Hematopoietic multipotent progenitor cell treated with erythropoietin and hydrocortisone succinate and interleukin-3 and kit ligand, for 4 days (in vitro differentiated cells): ENCODE results near the gene CD96.
"Not testable (repeated sequence)": the region's sequence is repeated elsewhere in the genome, so short reads cannot be mapped to it uniquely, and the experiment has no call there.

ENCODE experiments used
- DNase-seq: peaks from one replicate; pipeline ENCODE4 v3.0.0-alpha.2; 2015

The CD96 gene

GRCh38 chr3:111561902-111562301 is 19.9 kb downstream of the CD96 start:
- not testable (repeated sequence) for DNase-seq

- no peak for DNase-seq
Measured at GRCh38 chr3:111566844-111567243, 24.8 kb downstream of the CD96 start.

- DNase-seq, result no peak
Measured at GRCh38 chr3:111568355-111568754, 26.4 kb downstream of the CD96 start.

- no peak for DNase-seq
Measured at GRCh38 chr3:111568911-111569310, 26.9 kb downstream of the CD96 start.

- DNase-seq, result no peak
Measured at GRCh38 chr3:111570404-111571030, 28.5 kb downstream of the CD96 start.

GRCh38 chr3:111571282-111571681 is 29.3 kb downstream of the CD96 start:
- no peak for DNase-seq

GRCh38 chr3:111571907-111572460 is 30.0 kb downstream of the CD96 start:
- no peak for DNase-seq

GRCh38 chr3:111577113-111577512 is 35.1 kb downstream of the CD96 start:
- no peak for DNase-seq

GRCh38 chr3:111577798-111578685 is 36.0 kb downstream of the CD96 start:
- peak; percentile 79 for DNase-seq

- no peak for DNase-seq
Measured at GRCh38 chr3:111578867-111579266, 36.9 kb downstream of the CD96 start.

- DNase-seq, result no peak
Measured at GRCh38 chr3:111579495-111579894, 37.5 kb downstream of the CD96 start.

GRCh38 chr3:111581403-111582119 is 39.6 kb downstream of the CD96 start:
- no peak for DNase-seq

- no peak for DNase-seq
Measured at GRCh38 chr3:111582120-111582474, 40.1 kb downstream of the CD96 start.

- DNase-seq, result no peak
Measured at GRCh38 chr3:111584744-111585143, 42.7 kb downstream of the CD96 start.

GRCh38 chr3:111585217-111585616 is 43.2 kb downstream of the CD96 start:
- DNase-seq, result no peak

GRCh38 chr3:111588527-111588926 is 46.5 kb downstream of the CD96 start:
- DNase-seq, result no peak

GRCh38 chr3:111589303-111590142 is 47.5 kb downstream of the CD96 start:
- no peak for DNase-seq

- no peak for DNase-seq
Measured at GRCh38 chr3:111590143-111590491, 48.1 kb downstream of the CD96 start.

GRCh38 chr3:111591555-111591954 is 49.6 kb downstream of the CD96 start:
- DNase-seq, result no peak

- no peak for DNase-seq
Measured at GRCh38 chr3:111592143-111592542, 50.1 kb downstream of the CD96 start.

GRCh38 chr3:111592936-111593335 is 50.9 kb downstream of the CD96 start:
- DNase-seq, result no peak

GRCh38 chr3:111593666-111594065 is 51.7 kb downstream of the CD96 start:
- DNase-seq, result no peak

- no peak for DNase-seq
Measured at GRCh38 chr3:111594205-111594604, 52.2 kb downstream of the CD96 start.
